Measurements from ENCODE around the gene RARB. TPM values are rescaled to one million over a fixed set of nuclear protein-coding genes. Genes with fewer than 3 reads are reported as not detected.

Gene RARB
- total RNA-seq (2021) = 0.24 and 0.44 TPM in 2 replicates
- percentile 21 among the genes with signal in this experiment for Bru-seq, nascent RNA
- percentile 11 among the genes with signal in this experiment for BruChase-seq, experiment 1, labeled RNA remaining after a 2-hour chase
- percentile 3 among the genes with signal in this experiment for BruChase-seq, experiment 2, labeled RNA remaining after a 6-hour chase
- long read RNA-seq, partial matches to known transcripts = 0 of 1 reads
- long read RNA-seq, other reads (novel, unspliced or antisense) = 0 of 1 reads

- H3K9me3 ChIP-seq (ENCODE audit: low read depth, low read length, poor library complexity, severe bottlenecking) = no peaks in the 10 kb centered on the region
- intact Hi-C loops (cut with micrococcal nuclease; ENCODE audit: unreplicated experiment) = loop anchor here (5.0 to 10.0 kb wide), 2 partner anchors 144 to 167 kb away; no protein-coding TSS in a partner anchor
- H3K27me3 ChIP-seq (replicated peaks; ENCODE audit: insufficient read depth, low read depth, low read length, poor library complexity) = peaks cover 40% of the 10 kb centered on the region
- no peaks in the 10 kb centered on the region for H3K36me3 ChIP-seq (ENCODE audit: insufficient read depth, low read length, poor library complexity, severe bottlenecking)
- H3K4me1 ChIP-seq (ENCODE audit: insufficient read depth, low read length, poor library complexity, severe bottlenecking) = peaks cover 5% of the 10 kb centered on the region
- peak within 1 kb of the TSS; percentile 56 for H3K4me3 ChIP-seq (ENCODE audit: low read depth, low read length, poor library complexity, severe bottlenecking)
- no peak for TF ChIP-seq CTCF (conservative IDR thresholded peaks at IDR 0.05; ENCODE audit: low read depth, low read length)
- no peak for TF ChIP-seq EZH2 (IDR thresholded peaks at IDR 0.05; ENCODE audit: borderline replicate concordance, low read depth, low read length, poor library complexity, severe bottlenecking)
- BruUV-seq (replicated peaks) = no TSS peak
- CTCF ChIA-PET = no interaction called here
- POLR2A ChIA-PET (ENCODE audit: low non-redundant PET) = no interaction called here
- DNase-seq (ENCODE audit: low spot score) = peak; percentile 89
- H3K27ac ChIP-seq (ENCODE audit: low read depth, low read length, poor library complexity, severe bottlenecking) = no peak within 1 kb of the TSS
Observed at GRCh38 chr3:25427942-25428788, at the start of gene RARB. RARB (plus strand) TSS chr3:25428263; CDS start chr3:25428732, 469 bp downstream.

GRCh38 chr3:25378786-25379311 lies 49.2 kb upstream of the RARB start:
- Histone ChIP-seq H3K9me3 (ENCODE audit: low read depth, low read length, poor library complexity, severe bottlenecking) (no peaks in the 10 kb centered on the region), H3K27me3 (replicated peaks; ENCODE audit: insufficient read depth, low read depth, low read length, poor library complexity) (no peaks in the 10 kb centered on the region), H3K4me1 (ENCODE audit: insufficient read depth, low read length, poor library complexity, severe bottlenecking) (peaks cover 16% of the 10 kb centered on the region), H3K27ac (ENCODE audit: low read depth, low read length, poor library complexity, severe bottlenecking) (no peak overlapping the region), H3K4me3 (ENCODE audit: low read depth, low read length, poor library complexity, severe bottlenecking) (no peak overlapping the region), H3K36me3 (ENCODE audit: insufficient read depth, low read length, poor library complexity, severe bottlenecking) (no peaks in the 10 kb centered on the region)
- POLR2A ChIA-PET (ENCODE audit: low non-redundant PET) = no interaction called here
- no peak for DNase-seq (ENCODE audit: low spot score)
- intact Hi-C loops (cut with micrococcal nuclease; ENCODE audit: unreplicated experiment) = no loop called here
- CTCF ChIA-PET = no interaction called here
- BruUV-seq (replicated peaks) = no TSS peak
- TF ChIP-seq EZH2 (IDR thresholded peaks at IDR 0.05; ENCODE audit: borderline replicate concordance, low read depth, low read length, poor library complexity, severe bottlenecking) = no peak
- no peak for TF ChIP-seq CTCF (conservative IDR thresholded peaks at IDR 0.05; ENCODE audit: low read depth, low read length)

GRCh38 chr3:25380222-25380739 lies 47.8 kb upstream of the RARB start:
- intact Hi-C loops (cut with micrococcal nuclease; ENCODE audit: unreplicated experiment) = no loop called here
- Histone ChIP-seq H3K4me3 (ENCODE audit: low read depth, low read length, poor library complexity, severe bottlenecking) (no peak overlapping the region), H3K36me3 (ENCODE audit: insufficient read depth, low read length, poor library complexity, severe bottlenecking) (no peaks in the 10 kb centered on the region), H3K27me3 (replicated peaks; ENCODE audit: insufficient read depth, low read depth, low read length, poor library complexity) (no peaks in the 10 kb centered on the region), H3K9me3 (ENCODE audit: low read depth, low read length, poor library complexity, severe bottlenecking) (no peaks in the 10 kb centered on the region), H3K27ac (ENCODE audit: low read depth, low read length, poor library complexity, severe bottlenecking) (no peak overlapping the region), H3K4me1 (ENCODE audit: insufficient read depth, low read length, poor library complexity, severe bottlenecking) (peaks cover 16% of the 10 kb centered on the region)
- DNase-seq (ENCODE audit: low spot score) = no peak
- BruUV-seq (replicated peaks) = no TSS peak
- CTCF ChIA-PET = no interaction called here
- TF ChIP-seq EZH2 (IDR thresholded peaks at IDR 0.05; ENCODE audit: borderline replicate concordance, low read depth, low read length, poor library complexity, severe bottlenecking) (no peak), CTCF (conservative IDR thresholded peaks at IDR 0.05; ENCODE audit: low read depth, low read length) (no peak)
- POLR2A ChIA-PET (ENCODE audit: low non-redundant PET) = interaction anchor here (0.7 kb wide), 1 partner anchor 129 kb away, joined by 4 read pairs; no protein-coding TSS in a partner anchor
